K562 (cell line): ENCODE measurements around the gene RUVBL1. TPM values are rescaled to one million over a fixed set of nuclear protein-coding genes. Genes with fewer than 3 reads are reported as not detected.
A peak's percentile ranks its signal among the peaks of the same experiment; 100 is the strongest.

Experiments
- ATF1 ChIP-seq, 2 experiments: fragments of 450-650 bp in 1 of 2; IDR thresholded peaks; 2 replicates each; pipeline ENCODE4 v1.6.1; 2016; ENCODE audit warnings: missing compliant biosample characterization in 1 of 2, missing genetic modification characterization in 1 of 2
- EP300 ChIP-seq: IDR thresholded peaks from 2 replicates; pipeline ENCODE4 v1.6.1; 2012; ENCODE audit warnings: low read length, improper control_type of control experiment
- EP400 ChIP-seq: fragments of 450-650 bp; IDR thresholded peaks from 2 replicates; pipeline ENCODE4 v1.6.1; 2017; ENCODE audit warnings: antibody characterized with exemption, mild to moderate bottlenecking, moderate library complexity
- ESRRA ChIP-seq: fragments of 450-650 bp; IDR thresholded peaks from 2 replicates; pipeline ENCODE4 v1.6.1; 2014; ENCODE audit warnings: low read depth, mild to moderate bottlenecking, moderate library complexity, borderline replicate concordance
- FOXP4 ChIP-seq: sonication (generic); formaldehyde crosslinking; IDR thresholded peaks from 2 replicates; pipeline ENCODE4 v1.8.0; 2022; ENCODE audit warnings: mild to moderate bottlenecking, missing genetic modification reagents, borderline replicate concordance
- GABPB1 ChIP-seq: sonication (generic); formaldehyde crosslinking; IDR thresholded peaks from 2 replicates; pipeline ENCODE4 v1.8.0; 2022; ENCODE audit warnings: mild to moderate bottlenecking, missing genetic modification reagents
- IFI16 ChIP-seq: fragments of 250-450 bp; sonication (Bioruptor Pico); IDR thresholded peaks from 2 replicates; pipeline ENCODE4 v2.1.2; 2022; ENCODE audit warnings: mild to moderate bottlenecking, inconsistent platforms
- JUND ChIP-seq, 2 experiments: IDR thresholded peaks; 2 replicates in 1 of 2; 3 replicates in 1 of 2; pipeline ENCODE4 v1.6.1; 2011; ENCODE audit warnings: borderline replicate concordance in 2 of 2, low read depth in 2 of 2, low read length in 2 of 2, improper control_type of control experiment in 1 of 2, missing biosample characterization in 1 of 2, missing genetic modification characterization in 1 of 2, missing genetic modification reagents in 1 of 2
- KLF16 ChIP-seq: IDR thresholded peaks from 2 replicates; pipeline ENCODE4 v1.6.1; 2016; ENCODE audit warnings: antibody characterized with exemption
- MTA3 ChIP-seq: fragments of 450-650 bp; formaldehyde crosslinking; IDR thresholded peaks from 2 replicates; pipeline ENCODE4 v1.6.1; 2017; ENCODE audit warnings: mild to moderate bottlenecking, borderline replicate concordance
- PCBP1 ChIP-seq: fragments of 200-400 bp; formaldehyde crosslinking; IDR thresholded peaks from 2 replicates; pipeline ENCODE4 v1.6.1; 2018; ENCODE audit warnings: mild to moderate bottlenecking, low read depth, low read length; ENCODE audit not compliant: poor library complexity, severe bottlenecking
- RBM34 ChIP-seq: fragments of 200-400 bp; formaldehyde crosslinking; IDR thresholded peaks from 2 replicates; pipeline ENCODE4 v1.6.1; 2018; ENCODE audit warnings: low read length, borderline replicate concordance; ENCODE audit not compliant: insufficient read depth
- SETDB1 ChIP-seq: IDR thresholded peaks from one replicate; pipeline ENCODE4 v1.6.1; 2012; ENCODE audit warnings: low read length, control low read depth, inconsistent platforms
- SMARCB1 ChIP-seq: IDR thresholded peaks from 2 replicates; pipeline ENCODE4 v1.6.1; 2011; ENCODE audit warnings: improper control_type of control experiment, low read depth; ENCODE audit not compliant: insufficient read length
- SMARCE1 ChIP-seq: fragments of 450-650 bp; IDR thresholded peaks from 2 replicates; pipeline ENCODE4 v1.7.1; 2016; ENCODE audit warnings: mild to moderate bottlenecking
- SUPT5H ChIP-seq: fragments of 450-650 bp; IDR thresholded peaks from 2 replicates; pipeline ENCODE4 v1.6.1; 2016
- TBP ChIP-seq: optimal IDR thresholded peaks from 2 replicates; pipeline ENCODE3; 2011; ENCODE audit warnings: low read depth, low read length, improper control_type of control experiment
- UBTF ChIP-seq, 2 experiments: IDR thresholded peaks; 2 replicates each; pipeline ENCODE4 v1.6.1; 2012; ENCODE audit warnings: improper control_type of control experiment in 2 of 2, low read depth in 2 of 2, low read length in 2 of 2, borderline replicate concordance in 1 of 2
- ZNF280A ChIP-seq: fragments of 450-650 bp; IDR thresholded peaks from 2 replicates; pipeline ENCODE4 v1.6.1; 2018; ENCODE audit warnings: mild to moderate bottlenecking, low read depth; ENCODE audit not compliant: partially characterized antibody
- ZNF584 ChIP-seq: fragments of 200-800 bp; sonication (Bioruptor generic); IDR thresholded peaks from 2 replicates; pipeline ENCODE4 v1.6.1; 2016; ENCODE audit warnings: low read depth, mild to moderate bottlenecking, missing genetic modification characterization, missing compliant biosample characterization
- polyA plus RNA-seq, 8 experiments: library from polyadenylated mRNA; depleted of rRNA in 4 of 8; stranded (reverse) in 5 of 8; unstranded in 3 of 8; fragments of >200 nt; fragmentation: Nextera tagmentation in 2 of 8; fragmentation: Illumina TruSeq in 1 of 8; extraction: Ambion mirVana in 2 of 8; extraction: Trizol in 1 of 8; gene quantifications; 2 replicates each; pipeline versions ENCODE4 v1.2.1 to v1.2.3, GENCODE V29; 2011 to 2014; ENCODE audit warnings: inconsistent platforms in 1 of 8, missing spikeins in 1 of 8
- total RNA-seq, 7 experiments: library from RNA; depleted of rRNA in 6 of 7; stranded (reverse); fragments of >200 nt in 6 of 7; fragmentation: Illumina TruSeq in 2 of 7; extraction: Trizol in 2 of 7; gene quantifications; 2 replicates each; pipeline versions ENCODE4 v1.2.1 to v1.2.3, GENCODE V29; 2011 to 2021; ENCODE audit warnings: low replicate concordance in 1 of 7

The RUVBL1 gene
- total and polyA plus RNA-seq, 9 of the 15 experiments (the other 6 are each of a cell fraction or from before 2014, with no cell fraction given): 20.7 to 147 (median 113) TPM

GRCh38 chr3:128075522-128076482 lies 47.8 kb downstream of the RUVBL1 start (continued):
- TF ChIP-seq ZNF280A (no peak), EP400 (peak; percentile 46; the same call in 1 of the 2 replicates), ATF1 (CRISPR knock-in tag; IDR thresholded peaks at IDR 0.05) (no peak), ATF1 (tag; IDR thresholded peaks at IDR 0.05) (peak; percentile 49), SETDB1 (no peak), GABPB1 (CRISPR knock-in tag) (0 out of 2 replicates have a peak, but pooled peaks have one; percentile 38), IFI16 (CRISPR knock-in tag) (no peak), ZNF584 (CRISPR knock-in tag) (peak; percentile 10; the same call in 1 of the 2 replicates), SMARCB1 (no peak), TBP (peak; percentile 66), SUPT5H (0 out of 2 replicates have a peak, but pooled peaks have one; percentile 32), PCBP1 (peak; percentile 17), KLF16 (no peak), MTA3 (no peak), UBTF (IDR thresholded peaks at IDR 0.05; ENCODE audit: borderline replicate concordance in 1 of 2, low read depth in 2 of 2, low read length in 2 of 2) (0 out of 4 replicates have a peak, but pooled peaks of 1 of the 2 experiments have one; percentile 35), EP300 (0 out of 2 replicates have a peak, but pooled peaks have one; percentile 12), SMARCE1 (peak; percentile 43; the same call in 1 of the 2 replicates), FOXP4 (CRISPR knock-in tag) (no peak), RBM34 (no peak), ESRRA (peak; percentile 65; the same call in 1 of the 2 replicates), JUND (IDR thresholded peaks at IDR 0.05; ENCODE audit: borderline replicate concordance, low read depth, low read length) (peak; percentile 49; the same call in 1 of the 2 replicates), JUND (tag; IDR thresholded peaks at IDR 0.05; ENCODE audit: borderline replicate concordance, low read depth, low read length) (no peak; the same call in 2 of the 3 replicates)
